NOMO-1 treated with dmso at 0.1 percent for 144 hours (cell line): ENCODE measurements around the gene LUC7L.
"Not testable (repeated sequence)": the region's sequence is repeated elsewhere in the genome, so short reads cannot be mapped to it uniquely, and the experiment has no call there.

Source experiments
- DNase-seq: peaks from one replicate; lab custom pipeline; 2025; ENCODE audit not compliant: unreplicated experiment; lab: John Stamatoyannopoulos, UW

Gene LUC7L

DNA sequence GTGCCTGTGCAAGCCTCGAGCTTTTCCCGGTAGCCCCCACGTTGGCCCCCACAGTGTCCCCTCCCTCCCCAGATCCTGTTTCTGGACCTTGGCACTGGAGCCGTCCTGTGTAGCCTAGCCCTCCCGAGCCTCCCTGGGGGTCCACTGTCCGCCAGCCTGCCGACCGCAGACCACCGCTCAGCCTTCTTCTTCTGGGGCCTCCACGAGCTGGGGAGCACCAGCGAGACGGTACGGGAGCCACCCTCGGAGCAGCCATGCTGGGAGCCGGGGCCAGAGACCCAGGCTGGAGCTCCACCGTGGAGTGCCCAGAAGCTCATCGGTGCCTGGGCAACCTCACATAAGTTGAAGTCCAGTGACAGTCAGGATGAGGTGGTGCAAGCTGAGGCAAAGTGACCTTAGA is 34.7 kb upstream of the LUC7L start:
- no peak for DNase-seq

DNA sequence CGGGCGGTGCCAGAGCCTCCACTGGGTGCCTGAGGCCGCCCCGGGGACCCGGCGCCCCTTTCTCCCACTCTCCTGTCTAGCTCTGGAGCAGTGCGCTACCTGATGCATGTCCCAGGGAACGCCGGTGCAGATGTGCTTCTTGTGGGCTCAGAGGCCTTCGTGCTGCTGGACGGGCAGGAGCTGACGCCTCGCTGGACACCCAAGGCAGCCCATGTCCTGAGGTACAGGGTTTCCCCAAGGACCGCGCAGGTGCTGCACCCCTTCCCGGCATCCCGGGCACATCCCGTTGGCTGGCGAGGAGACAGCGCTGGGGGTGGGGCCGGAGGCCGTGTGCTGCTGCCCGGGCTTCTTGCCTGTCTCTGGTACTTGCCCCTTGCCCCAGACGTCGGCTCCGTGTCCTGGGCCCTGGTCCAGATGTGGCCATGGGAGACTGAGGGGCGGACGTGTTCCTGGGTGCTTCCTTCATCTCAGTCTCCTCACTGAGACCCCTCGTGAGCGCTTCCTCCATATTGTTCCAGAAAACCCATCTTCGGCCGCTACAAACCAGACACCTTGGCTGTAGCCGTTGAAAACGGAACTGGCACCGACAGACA is 34.0 kb upstream of the LUC7L start:
- no peak for DNase-seq

DNA sequence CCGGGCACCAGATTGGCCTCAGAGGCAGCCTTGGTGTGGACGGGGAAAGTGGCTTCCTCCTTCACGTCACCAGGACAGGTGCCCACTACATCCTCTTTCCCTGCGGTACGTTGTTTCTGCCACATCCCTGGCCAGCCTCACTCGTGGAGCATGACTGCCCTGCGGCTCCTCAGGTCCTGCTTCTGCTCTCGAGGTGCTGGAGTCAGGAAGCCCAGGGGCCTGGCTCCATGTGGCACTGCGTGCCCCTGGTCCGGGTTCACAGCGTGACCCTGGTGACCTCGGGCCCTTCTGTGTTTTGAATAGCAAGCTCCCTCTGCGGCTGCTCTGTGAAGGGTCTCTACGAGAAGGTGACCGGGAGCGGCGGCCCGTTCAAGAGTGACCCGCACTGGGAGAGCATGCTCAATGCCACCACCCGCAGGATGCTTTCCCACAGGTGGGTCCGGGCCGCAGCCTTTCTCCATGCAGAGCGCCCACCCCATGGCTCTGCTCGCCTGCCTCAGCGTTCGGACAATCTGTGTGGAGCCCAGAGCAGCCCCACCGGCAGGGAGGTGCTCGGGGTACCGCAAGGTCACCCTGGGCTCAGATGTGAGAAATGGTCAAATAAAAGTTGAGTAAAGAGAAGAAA is 33.0 kb upstream of the LUC7L start:
- no peak for DNase-seq

GRCh38 chr16:261031-261691 is 31.9 kb upstream of the LUC7L start:
- no peak for DNase-seq

- DNase-seq: no peak
These were observed 31.1 kb upstream of the LUC7L start for GRCh38 chr16:260326-260725.

GRCh38 chr16:259814-260253 is 30.6 kb upstream of the LUC7L start:
- DNase-seq: no peak

GRCh38 chr16:259226-259625 is 30.0 kb upstream of the LUC7L start:
- DNase-seq: no peak

GRCh38 chr16:258091-258490 is 28.8 kb upstream of the LUC7L start:
- not testable (repeated sequence) for DNase-seq

DNA sequence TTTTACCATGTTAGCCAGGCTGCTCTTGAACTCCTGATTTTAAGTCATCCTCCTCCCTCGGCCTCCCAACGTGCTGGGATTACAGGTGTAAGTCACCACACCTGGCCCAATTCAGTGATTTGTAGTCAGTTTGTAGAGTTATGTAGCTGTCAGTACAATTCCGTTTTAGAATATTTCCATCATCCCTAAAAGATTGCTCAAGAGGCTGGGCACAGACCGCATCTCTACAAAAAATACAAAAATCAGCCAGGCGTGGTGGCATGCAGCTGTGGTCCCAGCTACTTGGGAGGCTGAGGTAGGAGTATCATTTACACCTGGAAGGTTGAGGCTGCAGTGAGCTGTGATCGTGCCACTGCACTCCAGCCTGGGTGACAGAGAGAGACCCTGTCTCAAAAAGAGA is 25.9 kb upstream of the LUC7L start:
- no peak for DNase-seq

GRCh38 chr16:254461-254860 is 25.2 kb upstream of the LUC7L start:
- no peak for DNase-seq

- DNase-seq: no peak
These were observed 24.6 kb upstream of the LUC7L start for GRCh38 chr16:253833-254232.

GRCh38 chr16:252366-253337 is 23.4 kb upstream of the LUC7L start:
- DNase-seq: no peak

GRCh38 chr16:249431-249830 is 20.2 kb upstream of the LUC7L start:
- DNase-seq: no peak

DNA sequence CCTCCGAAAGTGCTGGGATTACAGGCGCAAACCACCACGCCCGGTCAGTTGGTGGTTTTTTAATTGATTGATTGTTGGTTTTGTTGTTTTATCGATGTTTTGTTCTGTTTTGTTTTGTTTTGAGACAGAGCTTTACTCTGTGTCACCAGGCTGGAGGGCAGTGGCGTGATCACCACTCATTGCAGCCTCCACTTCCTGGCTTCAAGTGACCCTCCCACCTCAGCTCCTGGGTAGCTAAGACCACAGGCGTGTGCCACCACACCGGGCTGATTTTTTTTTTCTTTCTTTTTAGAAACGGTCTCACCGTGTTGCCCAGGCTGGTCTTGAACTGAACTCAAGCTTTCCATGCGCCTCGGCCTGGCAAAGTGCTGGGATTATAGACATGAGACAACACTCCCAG is 17.8 kb upstream of the LUC7L start:
- DNase-seq: no peak

DNA sequence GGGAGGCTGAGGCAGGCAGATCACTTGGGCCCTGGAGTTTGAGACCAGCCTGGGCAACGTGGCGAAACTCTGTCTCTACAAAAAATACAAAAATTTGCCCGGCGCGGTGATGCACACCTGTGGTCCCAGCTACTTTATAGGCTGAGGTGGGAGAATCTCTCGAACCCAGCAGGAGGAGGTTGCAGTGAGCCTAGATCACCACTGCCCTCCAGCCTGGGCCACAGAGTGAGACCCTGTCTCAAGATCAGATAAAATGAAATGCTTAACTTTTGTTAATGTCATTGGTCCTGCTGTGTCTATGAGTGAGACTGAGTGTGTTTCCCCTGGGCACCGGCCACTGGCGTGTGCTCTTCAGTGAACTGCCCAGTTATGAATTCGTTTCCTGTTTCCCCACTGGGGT is 15.9 kb upstream of the LUC7L start:
- no peak for DNase-seq

- DNase-seq: no peak
These were observed 14.1 kb upstream of the LUC7L start for GRCh38 chr16:243348-243747.

GRCh38 chr16:242281-242680 is 13.0 kb upstream of the LUC7L start:
- DNase-seq: no peak

DNA sequence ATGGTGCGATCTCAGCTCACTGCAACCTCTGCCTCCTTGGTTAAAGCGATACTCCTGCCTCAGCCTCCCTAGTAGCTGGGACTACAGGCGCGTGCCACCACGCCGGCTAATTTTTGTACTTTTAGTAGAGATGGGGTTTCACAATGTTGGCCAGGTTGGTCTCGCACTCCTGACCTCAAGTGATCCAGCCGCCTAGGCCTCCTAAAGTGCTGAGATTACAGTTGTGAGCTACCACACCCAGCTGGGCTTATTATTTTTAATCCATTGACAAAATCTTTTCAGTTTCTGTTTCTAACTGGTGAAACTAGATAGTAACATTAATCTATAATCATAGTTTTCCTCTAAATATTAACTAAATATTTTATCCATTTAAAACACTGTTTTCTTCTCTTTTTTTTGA is 11.3 kb upstream of the LUC7L start:
- DNase-seq: no peak

DNA sequence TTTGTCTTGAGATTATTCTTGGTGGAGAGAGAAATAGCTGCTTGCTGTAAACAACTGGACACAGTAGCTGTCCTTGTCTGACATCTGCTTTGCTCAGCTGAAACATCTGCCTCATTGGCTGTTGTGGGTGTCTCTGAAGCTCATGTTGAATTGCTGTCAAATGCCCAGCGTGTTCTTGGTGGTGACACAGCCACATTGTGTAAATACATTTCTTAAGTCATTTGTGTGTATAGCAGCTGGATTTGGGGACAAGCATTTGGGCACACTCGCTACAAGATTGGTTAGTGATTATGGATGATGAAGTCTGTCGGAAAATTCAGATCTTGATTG is 10.7 kb upstream of the LUC7L start:
- DNase-seq: no peak

GRCh38 chr16:234468-235305 is 5.4 kb upstream of the LUC7L start, which contains the start of gene FAM234A:
Gene FAM234A (plus strand): TSS chr16:234821. CDS start chr16:254414, 19,593 bp downstream.
- peak; percentile 90 for DNase-seq

DNA sequence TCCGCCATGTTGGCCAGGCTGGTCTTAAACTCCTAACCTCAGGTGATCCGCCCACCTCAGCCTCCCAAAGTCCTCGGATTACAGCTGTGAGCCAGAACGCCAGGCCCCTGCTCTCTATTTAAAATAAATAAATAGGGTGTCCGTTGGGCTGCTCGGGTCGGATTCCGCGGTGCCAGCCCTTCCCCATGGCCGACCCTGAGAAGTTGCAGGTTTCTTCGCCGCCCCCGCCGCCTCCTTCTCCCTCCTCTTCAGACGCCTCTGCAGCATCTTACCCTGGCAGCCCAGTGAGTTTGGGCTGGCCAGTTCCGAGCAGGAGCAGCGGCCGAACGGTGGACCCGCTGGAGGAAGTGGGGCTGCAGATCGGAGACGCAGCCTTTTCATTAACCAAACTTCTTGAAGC is 1.7 kb upstream of the LUC7L start:
- no peak for DNase-seq
